T-cell (primary cell): ENCODE results near the gene EFHC1. TPM values are rescaled to one million over a fixed set of nuclear protein-coding genes. Genes with fewer than 3 reads are reported as not detected.
"Not testable (repeated sequence)": the region's sequence is repeated elsewhere in the genome, so short reads cannot be mapped to it uniquely, and the experiment has no call there.

Experiments
- ATAC-seq, 4 experiments: fragments of 200-7000 bp in 3 of 4; fragments of 150-1000 bp in 1 of 4; cut with Tn5 transposase; replicated peaks in 1 of 4; 1 replicate in 3 of 4; 2 replicates in 1 of 4; pipeline ENCODE4 v1.10.0; 2021; ENCODE audit warnings: moderate library complexity in 3 of 4, mild to moderate bottlenecking in 2 of 4, moderate number of reproducible peaks in 1 of 4
- CTCF ChIA-PET, 2 donors: fragments of 300-600 bp; sonication (Branson Sonifier 250); formaldehyde crosslinking; loops; one replicate each; lab custom pipeline; 2022; ENCODE audit warnings: antibody characterized with exemption in 2 of 2; lab: Charles Lee
- POLR2A ChIA-PET, 2 donors: fragments of 300-600 bp; sonication (Branson Sonifier 250); formaldehyde crosslinking; loops; one replicate each; lab custom pipeline; 2022; ENCODE audit warnings: antibody characterized with exemption in 2 of 2; lab: Charles Lee
- DNase-seq, 35 experiments: peaks; one replicate each; pipeline versions ENCODE4 v3.0.0 to v3.0.0-alpha.2; 2013 to 2023
- H3K27ac ChIP-seq: one replicate; pipeline ENCODE4 v1.5.1; 2013; ENCODE audit warnings: low read length
- H3K27me3 ChIP-seq, 2 experiments: replicated peaks in 1 of 2; 1 replicate in 1 of 2; 2 replicates in 1 of 2; pipeline versions ENCODE4 v1.6.1 to v1.7.0; 2013; ENCODE audit warnings: low read length in 1 of 2, mixed read lengths in 1 of 2; ENCODE audit not compliant: control insufficient read depth in 2 of 2, insufficient read depth in 2 of 2; ENCODE audit errors: extremely low read depth in 1 of 2
- H3K36me3 ChIP-seq, 2 donors: 1 replicate in 1 of 2; 2 replicates in 1 of 2; pipeline versions ENCODE4 v1.6.1 to v1.7.0; 2013; ENCODE audit warnings: low read length in 1 of 2; ENCODE audit not compliant: control insufficient read depth in 2 of 2, insufficient read depth in 1 of 2; ENCODE audit errors: extremely low read depth in 1 of 2
- H3K4me1 ChIP-seq, 2 experiments: 1 replicate in 1 of 2; 2 replicates in 1 of 2; pipeline versions ENCODE4 v1.6.1 to v1.7.0; 2013; ENCODE audit warnings: low read length in 2 of 2, mixed read lengths in 1 of 2; ENCODE audit not compliant: insufficient read depth in 2 of 2, control insufficient read depth in 1 of 2; ENCODE audit errors: extremely low read depth in 1 of 2
- H3K4me3 ChIP-seq, 2 donors: 1 replicate in 1 of 2; 2 replicates in 1 of 2; pipeline versions ENCODE4 v1.5.1 to v1.7.0; 2013; ENCODE audit warnings: mild to moderate bottlenecking in 2 of 2, low read length in 1 of 2, moderate library complexity in 1 of 2; ENCODE audit not compliant: control insufficient read depth in 1 of 2; ENCODE audit errors: extremely low read depth in 1 of 2
- H3K9me3 ChIP-seq: 2 replicates; pipeline ENCODE4 v1.7.0; 2013
- H3K27ac Mint-ChIP-seq, 2 donors: one replicate each; pipeline ENCODE4 v1.8.0; 2020 to 2021; ENCODE audit warnings: mild to moderate bottlenecking in 2 of 2, mixed read lengths in 2 of 2
- H3K27me3 Mint-ChIP-seq, 2 donors: one replicate each; pipeline ENCODE4 v1.8.0; 2021 to 2022; ENCODE audit warnings: mixed read lengths in 2 of 2
- H3K36me3 Mint-ChIP-seq: one replicate; pipeline ENCODE4 v1.8.0; 2021; ENCODE audit warnings: mixed read lengths
- H3K4me1 Mint-ChIP-seq, 3 donors: one replicate each; pipeline ENCODE4 v1.8.0; 2020 to 2022; ENCODE audit warnings: mixed read lengths in 3 of 3, mild to moderate bottlenecking in 1 of 3
- H3K4me3 Mint-ChIP-seq, 3 donors: one replicate each; pipeline ENCODE4 v1.8.0; 2020 to 2022; ENCODE audit warnings: mild to moderate bottlenecking in 3 of 3, mixed read lengths in 3 of 3, moderate library complexity in 3 of 3
- H3K9me3 Mint-ChIP-seq, 3 donors: one replicate each; pipeline ENCODE4 v1.8.0; 2020 to 2022; ENCODE audit warnings: mixed read lengths in 3 of 3
- WGBS: methylation state at CpG from one replicate; pipeline ENCODE4 v1.1.5; 2013; ENCODE audit warnings: missing lambda C conversion rate; ENCODE audit not compliant: insufficient coverage; 5-methylcytosine and 5-hydroxymethylcytosine counted together
- total RNA-seq, 35 experiments: library from RNA in 6 of 35; stranded (reverse) in 6 of 35; fragments of 120-200 nt in 1 of 35; gene quantifications; one replicate each; pipeline versions ENCODE4 v1.2.1 to v1.2.4 and lab custom pipeline; 2013 to 2026

Gene EFHC1
- total RNA-seq, 5 donors from 2014 or later (not counting 1 experiment from before 2014, with no cell fraction given): 4.5 to 8.6 (median 6.2) TPM

- H3K27ac ChIP-seq: no peak overlapping the region
- Mint-ChIP-seq H3K36me3 (peaks cover 9% of the 10 kb centered on the region), H3K27ac (no peak overlapping the region), H3K4me1 (no peaks in the 10 kb centered on the region), H3K9me3 (peaks cover 0 to 3% (median 0%) of the 10 kb centered on the region in 3 donors), H3K4me3 (no peak overlapping the region), H3K27me3 (no peaks in the 10 kb centered on the region)
- WGBS: no CpG with 5 or more reads among the region's 2 CpGs
- H3K4me1 ChIP-seq: no peaks in the 10 kb centered on the region
- POLR2A ChIA-PET: no interaction called here
- ATAC-seq: no peak
- H3K27me3 ChIP-seq: no peaks in the 10 kb centered on the region
- no peak for DNase-seq
- CTCF ChIA-PET: no interaction called here
- H3K9me3 ChIP-seq: no peaks in the 10 kb centered on the region
- H3K36me3 ChIP-seq: no peaks in the 10 kb centered on the region
- H3K4me3 ChIP-seq: no peak overlapping the region
Observed at GRCh38 chr6:52438926-52439325, 18.8 kb downstream of the EFHC1 start.

DNA sequence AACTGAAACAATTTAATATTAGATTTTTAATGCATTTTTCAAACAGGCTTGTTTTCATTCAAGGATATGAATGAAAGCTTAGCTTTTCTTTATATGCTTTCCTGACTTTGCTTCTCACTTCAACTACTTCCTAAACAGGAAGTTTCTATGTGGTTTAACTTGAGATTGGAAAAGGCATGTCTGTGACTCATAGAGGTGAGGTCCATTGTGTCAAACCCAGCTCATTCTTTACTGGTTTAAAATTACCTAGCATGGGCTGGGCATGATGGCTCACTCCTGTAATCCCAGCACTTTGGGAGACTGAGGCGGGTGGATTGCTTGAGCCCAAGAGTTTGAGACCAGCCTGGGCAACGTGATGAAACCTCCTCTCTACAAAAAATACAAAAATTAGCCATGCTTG is 34.4 kb downstream of the EFHC1 start:
- no peak for DNase-seq
- ChIA-PET CTCF (interaction anchor here in 1 of 2 donors (0.7 kb wide), 1 partner anchor 1443 kb away, joined by 3 read pairs; no protein-coding TSS in a partner anchor), POLR2A (interaction anchor here in 1 of 2 donors (0.6 kb wide), 1 partner anchor 175 kb away, joined by 3 read pairs; no protein-coding TSS in a partner anchor)
- H3K4me3 ChIP-seq: no peak overlapping the region
- ATAC-seq: no peak
- H3K27ac Mint-ChIP-seq: no peak overlapping the region
- WGBS: no CpG with 5 or more reads among the region's 2 CpGs
- no peaks in the 10 kb centered on the region for H3K27me3 ChIP-seq
- no peaks in the 10 kb centered on the region for H3K9me3 ChIP-seq
- no peaks in the 10 kb centered on the region for H3K27me3 Mint-ChIP-seq
- no peak overlapping the region for H3K4me3 Mint-ChIP-seq
- H3K4me1 ChIP-seq: no peaks in the 10 kb centered on the region
- H3K27ac ChIP-seq: no peak overlapping the region
- peaks cover 27% of the 10 kb centered on the region for H3K36me3 Mint-ChIP-seq
- peaks cover 13 to 21% (median 17%) of the 10 kb centered on the region in 3 donors for H3K9me3 Mint-ChIP-seq
- no peaks in the 10 kb centered on the region for H3K4me1 Mint-ChIP-seq
- H3K36me3 ChIP-seq: no peaks in the 10 kb centered on the region

DNA sequence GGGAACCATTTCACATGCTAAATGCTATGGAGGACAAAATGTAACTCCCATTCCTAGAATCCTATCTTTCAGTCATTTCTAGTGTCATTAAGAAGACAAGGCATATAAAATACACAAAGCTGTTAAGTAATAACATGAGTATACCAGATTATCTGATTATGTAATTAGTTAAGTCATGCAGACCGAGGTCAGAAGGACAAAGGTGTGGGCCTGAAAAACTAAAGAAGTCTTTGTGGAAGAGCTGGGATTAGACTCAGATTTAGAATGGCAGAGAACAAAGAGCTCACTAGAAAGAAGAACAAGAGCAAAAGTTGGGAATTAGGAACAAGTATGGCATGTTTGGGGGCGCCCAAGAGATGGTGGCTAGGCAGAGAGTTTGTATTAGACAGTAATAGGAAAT is 37.0 kb downstream of the EFHC1 start:
- ATAC-seq: no peak
- Histone ChIP-seq H3K27ac (no peak overlapping the region), H3K36me3 (no peaks in the 10 kb centered on the region), H3K4me3 (no peak overlapping the region), H3K27me3 (no peaks in the 10 kb centered on the region), H3K9me3 (no peaks in the 10 kb centered on the region), H3K4me1 (no peaks in the 10 kb centered on the region)
- Mint-ChIP-seq H3K36me3 (peaks cover 11% of the 10 kb centered on the region), H3K4me3 (no peak overlapping the region), H3K4me1 (no peaks in the 10 kb centered on the region), H3K9me3 (peaks cover 3 to 11% (median 3%) of the 10 kb centered on the region in 3 donors), H3K27me3 (no peaks in the 10 kb centered on the region), H3K27ac (no peak overlapping the region)
- 70% methylated on average over 1 of the region's 2 CpGs for WGBS
- ChIA-PET CTCF (no interaction called here), POLR2A (interaction anchor here in 1 of 2 donors (0.6 kb wide), 1 partner anchor 235 kb away, joined by 4 read pairs; no protein-coding TSS in a partner anchor)
- DNase-seq: no peak

DNA sequence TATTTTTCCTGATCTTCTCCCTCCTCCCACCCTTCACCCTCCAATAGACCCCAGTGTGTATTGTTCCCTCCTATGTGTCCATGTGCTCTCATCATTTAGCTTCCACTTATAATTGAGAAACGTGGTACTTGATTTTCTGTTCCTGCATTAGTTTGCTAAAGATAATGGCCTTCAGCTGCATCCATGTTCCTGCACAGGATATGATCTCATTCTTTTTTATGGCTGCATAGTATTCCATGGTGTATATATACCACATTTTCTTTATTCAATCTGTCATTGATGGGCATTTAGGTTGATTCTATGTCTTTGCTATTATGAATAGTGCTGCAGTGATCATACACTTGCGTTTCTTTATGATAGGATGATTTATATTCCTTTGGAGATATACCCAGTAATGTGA is 41.1 kb downstream of the EFHC1 start:
- H3K4me3 ChIP-seq, ATAC-seq, H3K27ac Mint-ChIP-seq, H3K36me3 Mint-ChIP-seq, H3K27me3 Mint-ChIP-seq, POLR2A ChIA-PET, H3K4me1 Mint-ChIP-seq, H3K27me3 ChIP-seq, H3K27ac ChIP-seq, CTCF ChIA-PET, H3K4me1 ChIP-seq, H3K4me3 Mint-ChIP-seq, DNase-seq, H3K9me3 ChIP-seq, H3K36me3 ChIP-seq: not testable (repeated sequence)
- 80% methylated on average over 1 of the region's 2 CpGs for WGBS
- H3K9me3 Mint-ChIP-seq: peaks cover 3 to 11% (median 3%) of the 10 kb centered on the region in 3 donors

- Mint-ChIP-seq H3K9me3 (peaks cover 0 to 3% (median 0%) of the 10 kb centered on the region in 3 donors), H3K27me3 (no peaks in the 10 kb centered on the region), H3K4me3 (no peak overlapping the region), H3K4me1 (no peaks in the 10 kb centered on the region), H3K27ac (no peak overlapping the region), H3K36me3 (no peaks in the 10 kb centered on the region)
- Histone ChIP-seq H3K9me3 (no peaks in the 10 kb centered on the region), H3K4me1 (no peaks in the 10 kb centered on the region), H3K27me3 (no peaks in the 10 kb centered on the region), H3K36me3 (no peaks in the 10 kb centered on the region), H3K4me3 (no peak overlapping the region), H3K27ac (no peak overlapping the region)
- ATAC-seq: no peak
- CTCF ChIA-PET: no interaction called here
- no peak for DNase-seq
- no CpG with 5 or more reads among the region's 4 CpGs for WGBS
- POLR2A ChIA-PET: no interaction called here
Observed at GRCh38 chr6:52474173-52474572, 54.0 kb downstream of the EFHC1 start.

DNA sequence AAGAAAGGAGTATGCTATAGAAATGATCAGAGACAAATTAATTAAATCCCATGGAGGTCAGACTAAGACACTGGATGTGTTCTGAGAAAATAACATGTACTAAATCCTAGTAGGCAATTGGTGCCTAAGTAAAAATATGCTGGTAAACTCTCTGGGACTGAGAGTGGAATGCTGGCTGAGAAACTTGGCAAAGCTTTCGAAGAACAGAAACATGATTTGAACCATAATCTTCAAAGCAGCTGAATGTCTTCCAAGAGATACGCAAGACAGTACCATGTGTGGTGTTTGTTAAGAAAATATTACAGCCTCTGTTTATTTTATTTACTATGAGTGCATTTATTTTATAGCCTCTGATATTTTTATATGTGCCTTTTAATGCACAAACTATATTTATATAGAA is 55.2 kb downstream of the EFHC1 start:
- ATAC-seq (no peak), DNase-seq (no peak)
- POLR2A ChIA-PET: no interaction called here
- CTCF ChIA-PET: no interaction called here
- WGBS: no CpG with 5 or more reads among the region's 2 CpGs
- Mint-ChIP-seq H3K27me3 (no peaks in the 10 kb centered on the region), H3K4me1 (no peaks in the 10 kb centered on the region), H3K27ac (no peak overlapping the region), H3K36me3 (no peaks in the 10 kb centered on the region), H3K4me3 (no peak overlapping the region), H3K9me3 (peaks cover 0 to 3% (median 0%) of the 10 kb centered on the region in 3 donors)
- Histone ChIP-seq H3K9me3 (no peaks in the 10 kb centered on the region), H3K36me3 (no peaks in the 10 kb centered on the region), H3K4me1 (no peaks in the 10 kb centered on the region), H3K27ac (no peak overlapping the region), H3K4me3 (no peak overlapping the region), H3K27me3 (no peaks in the 10 kb centered on the region)
